Ecto neural progenitor cell (in vitro differentiated cells): Measurements from ENCODE around the gene PRUNE2.

ENCODE experiments used
- DNase-seq: peaks from one replicate; pipeline ENCODE4 v3.0.0-alpha.2; 2018; ENCODE audit warnings: low spot score

Gene PRUNE2

DNA sequence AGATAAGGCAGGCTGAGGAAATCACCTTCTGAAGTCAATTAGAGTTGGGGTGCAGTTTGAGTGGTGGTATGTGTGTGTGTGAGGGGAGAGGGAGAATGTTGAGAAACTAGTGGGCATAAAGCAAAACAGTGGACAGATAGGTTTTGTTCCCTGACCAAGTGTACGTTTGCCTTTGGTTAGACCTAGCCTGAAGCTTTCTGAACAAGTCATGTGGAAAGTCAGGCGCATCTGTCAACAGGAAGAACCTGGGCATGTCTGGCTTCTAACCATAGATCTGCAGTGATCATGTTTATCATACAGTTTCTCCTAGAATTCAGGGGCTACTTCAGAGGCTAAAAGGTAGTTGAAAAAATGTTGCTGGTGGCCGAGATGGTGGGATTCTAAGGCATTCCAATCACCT, 284.9 kb downstream of the PRUNE2 start:
- no peak for DNase-seq

DNA sequence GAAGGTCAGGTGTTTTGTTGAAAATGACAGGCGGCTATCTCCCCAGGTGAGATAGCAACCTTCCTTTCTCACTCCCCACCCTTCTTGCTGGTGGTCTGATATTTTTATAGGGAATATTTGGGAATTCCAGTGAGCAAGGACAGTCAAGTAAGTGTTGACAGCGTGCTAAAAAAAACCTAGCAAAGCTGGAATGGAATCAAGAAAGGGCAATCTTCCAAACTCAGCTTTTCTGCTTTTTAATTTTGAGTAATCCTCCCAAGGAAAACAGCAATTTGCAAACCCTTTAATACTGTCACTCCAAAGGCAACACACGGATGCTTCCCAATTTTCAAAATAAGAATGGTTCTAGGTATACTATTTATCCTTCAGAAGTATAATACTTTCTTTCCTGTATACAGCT, 285.3 kb downstream of the PRUNE2 start:
- DNase-seq, result no peak

DNA sequence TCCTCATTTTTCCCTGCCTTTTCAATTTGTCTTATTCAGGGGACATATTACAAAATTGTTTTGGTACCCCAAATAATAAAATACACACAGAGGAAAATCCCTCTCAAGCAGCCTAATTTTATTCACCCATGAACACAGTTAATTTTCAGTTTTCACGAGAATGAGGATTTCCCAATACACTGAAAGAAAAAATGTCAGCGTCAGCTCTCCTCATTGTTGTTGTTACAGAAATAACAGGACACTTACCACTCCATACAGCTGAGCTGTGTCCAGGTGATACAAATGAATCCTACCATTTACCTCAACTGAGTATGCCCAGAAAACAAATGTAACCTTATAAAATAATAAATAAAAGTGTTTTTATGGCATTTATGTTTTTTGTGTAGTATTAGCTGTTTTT, 286.3 kb downstream of the PRUNE2 start:
- DNase-seq, result no peak

DNA sequence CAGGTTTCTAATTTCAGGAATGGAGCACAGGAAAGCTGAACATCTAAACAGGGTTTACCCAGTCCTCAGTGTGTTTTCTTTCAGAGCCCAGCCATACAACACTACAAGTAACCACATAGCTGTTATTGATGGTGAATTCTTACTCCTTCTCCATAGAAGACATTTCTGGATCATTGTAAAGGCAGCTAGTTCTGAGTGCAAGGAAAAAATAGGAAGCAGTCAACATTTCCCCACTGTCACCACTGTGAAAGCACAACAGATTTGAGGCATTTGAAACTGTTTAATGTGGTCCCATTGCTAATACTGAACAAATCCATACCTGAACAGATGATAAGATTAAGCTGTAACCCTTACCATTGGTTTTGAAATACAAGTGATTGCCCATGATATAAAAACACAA, 286.7 kb downstream of the PRUNE2 start:
- no peak for DNase-seq

DNA sequence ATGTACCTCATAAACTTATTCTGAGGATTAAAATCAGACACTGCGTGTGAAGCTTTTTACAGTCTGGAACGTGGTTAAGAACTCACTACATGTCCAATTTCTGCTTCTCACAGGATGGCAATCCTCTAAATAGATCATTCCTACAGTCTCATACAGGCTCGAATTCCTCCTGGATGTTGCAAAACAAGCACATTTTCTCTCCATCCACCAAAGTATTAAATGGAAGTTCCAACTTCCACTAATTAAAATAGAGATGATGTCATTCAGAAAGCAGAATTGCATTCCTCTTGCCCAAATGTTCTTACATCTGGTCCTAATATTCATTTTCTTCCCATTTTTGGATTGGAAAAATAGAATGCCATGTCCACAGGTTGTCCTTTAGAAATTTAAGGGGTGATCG, 287.2 kb downstream of the PRUNE2 start:
- no peak for DNase-seq

DNA sequence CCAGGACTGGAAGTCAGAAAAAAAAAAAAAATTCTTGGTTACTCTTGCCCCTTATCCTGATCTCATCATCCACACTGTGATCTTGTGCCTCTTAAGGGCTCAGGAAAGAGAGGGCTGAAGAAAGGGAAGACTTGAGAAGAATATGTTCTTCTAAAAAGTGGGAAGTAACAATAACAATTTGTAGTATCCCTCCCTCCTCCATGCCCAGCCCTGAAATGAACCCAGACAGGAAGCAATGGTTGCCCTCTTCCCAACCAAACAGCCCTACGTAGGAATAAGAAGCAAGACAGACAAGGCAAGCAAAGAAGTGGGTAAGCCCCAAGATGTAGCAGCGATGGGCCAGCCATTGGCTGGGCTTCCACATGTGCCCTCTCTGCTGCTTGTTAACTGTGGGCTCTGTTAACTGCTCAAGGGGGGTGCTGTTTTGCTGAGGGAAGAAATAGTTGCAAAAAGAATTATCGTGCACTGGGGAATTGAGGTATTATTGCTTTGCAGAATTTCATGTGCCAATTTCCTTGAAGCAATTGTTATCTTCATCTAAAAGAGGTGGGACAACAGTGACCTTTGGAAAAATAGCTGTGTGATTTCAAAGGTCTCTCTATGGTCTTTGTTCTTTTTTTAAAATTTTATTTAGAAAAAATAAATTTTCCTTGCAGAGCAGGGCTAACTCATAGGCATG, 288.3 kb downstream of the PRUNE2 start:
- DNase-seq, result no peak

DNA sequence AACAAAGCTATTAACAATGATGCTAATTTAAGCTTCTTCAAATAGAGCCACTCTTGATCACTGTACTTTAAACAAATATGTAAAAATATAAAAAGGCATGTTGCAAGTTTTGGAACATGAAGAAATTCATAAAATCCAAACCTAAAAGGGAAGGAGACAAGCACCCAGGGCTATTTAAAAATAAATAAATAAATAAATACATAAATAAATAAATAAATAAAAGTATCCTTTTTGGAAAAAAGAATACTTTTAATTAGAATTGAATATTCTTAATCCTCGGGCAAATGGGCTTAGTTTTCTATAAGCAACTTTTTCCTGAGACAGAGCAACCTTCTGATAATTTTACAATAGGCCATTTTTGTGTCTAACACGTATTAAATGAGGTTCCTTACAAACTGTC, 289.1 kb downstream of the PRUNE2 start:
- DNase-seq, result no peak

DNA sequence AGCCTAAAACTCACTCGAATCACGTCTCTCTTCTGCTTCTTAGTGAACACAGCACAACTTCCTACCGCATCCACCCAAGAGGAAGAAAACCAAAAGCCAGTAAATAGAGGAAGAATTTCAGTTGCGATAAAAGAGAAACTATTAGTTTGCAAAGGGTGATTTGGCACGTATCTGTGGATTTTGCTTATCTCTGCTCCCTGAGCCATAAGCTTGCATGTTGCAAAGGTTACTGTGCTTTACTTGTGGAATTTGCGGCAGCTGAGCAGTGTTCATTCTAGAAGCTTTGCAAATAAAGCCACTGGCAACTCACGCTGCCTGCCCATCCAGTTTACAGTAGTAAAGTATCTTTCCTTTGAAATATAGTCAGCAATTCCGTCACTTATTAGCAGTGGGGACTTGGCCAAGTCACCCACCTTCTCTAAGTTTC, 290.7 kb downstream of the PRUNE2 start:
- DNase-seq, result no peak

DNA sequence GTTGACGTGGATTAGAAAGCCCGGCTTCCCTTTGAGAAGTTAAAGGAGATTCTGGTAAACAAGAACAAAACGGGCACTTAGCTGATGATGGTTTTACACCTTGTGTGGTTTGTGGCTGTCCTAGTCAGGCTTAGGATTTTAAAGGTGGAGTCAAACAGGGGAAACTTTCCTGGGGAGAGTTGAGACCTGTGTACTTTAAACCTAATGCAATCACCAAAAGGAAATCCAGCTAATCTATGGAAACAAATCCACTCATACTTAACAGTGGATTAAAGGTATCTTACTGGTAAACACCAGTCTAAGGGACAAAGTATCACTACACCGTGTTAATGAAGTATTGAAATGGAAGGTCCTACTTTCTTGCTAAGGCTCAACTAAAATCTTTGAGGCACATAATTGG, 291.9 kb downstream of the PRUNE2 start:
- no peak for DNase-seq

DNA sequence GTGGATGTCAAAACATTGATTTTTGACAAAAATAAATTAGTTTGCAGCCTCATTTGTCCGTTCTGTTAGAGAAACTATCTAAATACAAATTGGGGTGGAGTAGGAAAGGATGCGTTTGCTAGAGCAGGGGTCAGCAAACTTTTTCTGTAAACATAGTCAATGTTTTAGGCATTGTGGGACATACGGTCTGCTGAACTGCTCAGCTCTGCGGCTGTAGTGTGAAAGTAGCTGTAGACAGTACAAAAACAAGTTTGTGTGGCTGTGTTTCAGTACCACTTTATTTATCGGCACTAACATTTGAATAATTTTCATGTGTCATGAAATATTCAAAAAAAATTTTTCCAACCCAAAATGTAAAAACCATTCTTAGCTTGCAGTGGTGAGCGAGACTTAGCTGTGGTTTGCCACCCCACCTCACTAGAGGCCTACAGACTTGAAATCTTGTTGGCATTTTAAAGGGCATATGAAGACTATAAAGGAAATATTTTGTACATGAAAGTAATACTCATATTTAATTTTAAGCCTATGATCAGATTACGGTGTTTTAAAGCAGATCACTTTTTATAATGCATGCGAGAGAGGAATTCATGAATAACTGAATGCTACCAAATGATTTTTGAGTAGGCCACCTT, 292.6 kb downstream of the PRUNE2 start:
- DNase-seq, result no peak

DNA sequence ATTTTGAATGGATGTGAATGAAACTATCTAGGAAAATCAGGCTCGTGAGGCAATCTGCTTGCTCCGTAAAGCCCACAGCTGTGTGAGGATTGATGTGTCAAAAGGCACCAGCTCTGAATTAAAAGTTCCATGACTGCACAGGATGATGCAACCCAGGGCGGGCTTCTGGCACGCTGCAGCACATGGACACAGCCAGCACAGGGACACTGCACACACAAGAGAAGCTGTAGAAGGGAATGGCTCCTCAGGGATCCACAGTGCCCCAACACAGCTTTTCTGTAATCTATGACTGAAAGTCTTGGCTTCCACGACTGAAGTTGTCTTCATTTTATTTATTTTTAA, 295.9 kb downstream of the PRUNE2 start:
- no peak for DNase-seq

DNA sequence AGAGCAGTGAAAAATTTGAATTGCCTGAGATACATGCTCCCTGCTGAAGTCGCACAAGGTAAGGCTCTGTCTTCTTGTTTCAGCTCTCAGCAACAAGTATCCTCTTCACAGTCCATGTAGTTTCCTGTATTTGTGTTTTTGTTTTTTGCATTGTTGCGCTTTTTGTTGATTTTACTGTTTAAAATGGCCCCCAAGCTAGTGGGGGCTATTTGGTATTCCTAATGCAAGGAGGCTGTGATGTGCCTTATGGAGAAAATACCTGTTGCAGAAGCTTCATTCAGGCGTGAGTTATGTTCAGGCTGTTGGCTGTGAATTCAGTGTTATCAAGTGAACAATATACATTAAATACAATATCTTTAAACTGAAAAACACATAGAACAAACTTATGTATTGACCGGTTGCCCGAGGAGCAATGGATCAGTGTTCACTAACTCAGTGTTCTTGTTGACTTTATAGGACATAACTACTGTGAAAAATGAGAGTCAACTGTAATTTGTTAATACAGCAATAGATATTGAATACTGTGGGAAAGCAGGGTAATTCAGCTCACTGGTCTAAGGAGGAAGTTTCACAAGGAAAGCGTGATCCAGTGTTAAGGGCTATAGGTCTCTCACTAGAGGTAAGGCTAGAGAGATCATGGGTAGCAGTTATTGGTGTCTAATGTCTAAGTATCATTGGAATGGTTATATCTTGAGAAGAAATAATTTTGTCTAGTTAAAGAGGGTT, 296.5 kb downstream of the PRUNE2 start:
- no peak for DNase-seq

DNA sequence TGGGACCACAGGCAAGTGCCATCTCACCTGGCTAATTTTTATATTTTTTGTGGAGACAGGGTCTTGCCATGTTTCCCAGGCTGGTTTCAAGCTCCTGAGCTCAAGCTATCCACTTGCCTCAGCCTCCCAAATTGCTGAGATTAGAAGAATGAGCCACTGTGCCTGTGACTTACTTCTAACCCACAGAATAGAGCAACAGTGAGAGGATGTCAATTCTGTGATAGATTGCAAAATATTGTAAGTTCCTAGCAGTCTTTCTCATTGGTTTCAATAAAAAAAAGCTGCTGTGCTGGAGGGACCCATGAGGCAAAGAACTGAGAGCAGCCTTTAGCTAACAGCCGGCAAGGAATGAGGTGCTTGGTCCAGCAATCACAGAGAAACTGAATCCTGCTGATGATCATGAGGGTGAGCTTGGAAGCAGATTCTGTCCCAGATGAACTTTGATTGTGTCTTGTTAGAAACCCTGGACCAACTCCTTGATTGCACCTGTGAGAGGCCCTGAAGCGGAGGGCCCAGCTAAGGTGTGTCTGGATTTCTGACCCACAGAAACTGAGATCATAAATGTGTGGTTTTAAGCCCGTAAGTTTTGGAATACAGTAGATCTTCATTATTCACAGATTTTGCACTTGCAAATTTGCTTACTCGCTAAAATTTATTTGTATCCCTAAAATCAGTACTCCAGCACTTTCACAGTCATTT, 297.2 kb downstream of the PRUNE2 start:
- no peak for DNase-seq

DNA sequence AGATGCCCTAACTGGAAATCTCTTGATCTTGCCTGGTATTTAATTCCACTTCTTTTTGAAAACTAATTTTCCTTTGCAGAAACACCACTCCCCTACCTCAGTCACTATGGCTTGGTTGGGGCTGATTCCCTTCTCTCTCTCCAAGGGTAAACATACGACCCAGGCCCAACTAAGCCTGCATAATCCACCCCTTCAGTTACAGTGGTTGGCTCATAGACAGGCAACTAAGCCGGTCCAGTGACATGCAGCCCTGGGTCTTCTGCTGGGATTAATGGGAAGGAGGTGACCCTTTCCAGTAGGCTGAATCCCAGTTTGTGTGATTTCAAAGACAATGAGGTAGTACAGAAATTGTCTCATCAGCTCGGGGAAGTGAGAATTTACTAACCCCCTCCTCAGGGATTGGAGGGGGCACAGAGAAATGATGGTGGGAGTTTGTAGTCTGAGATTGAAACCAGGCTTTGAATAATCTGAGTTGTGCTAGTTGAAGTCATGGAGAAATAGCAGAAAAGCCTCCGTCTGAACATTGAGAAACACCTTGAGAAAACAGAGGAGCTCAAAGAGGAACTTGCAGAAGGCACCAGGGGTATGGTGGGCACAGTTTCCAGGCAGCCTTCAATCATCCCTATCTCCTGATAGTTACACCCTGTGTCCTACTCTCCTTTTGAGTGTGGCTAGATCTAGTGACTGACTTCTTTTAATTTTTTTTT, 298.0 kb downstream of the PRUNE2 start:
- DNase-seq, result no peak

DNA sequence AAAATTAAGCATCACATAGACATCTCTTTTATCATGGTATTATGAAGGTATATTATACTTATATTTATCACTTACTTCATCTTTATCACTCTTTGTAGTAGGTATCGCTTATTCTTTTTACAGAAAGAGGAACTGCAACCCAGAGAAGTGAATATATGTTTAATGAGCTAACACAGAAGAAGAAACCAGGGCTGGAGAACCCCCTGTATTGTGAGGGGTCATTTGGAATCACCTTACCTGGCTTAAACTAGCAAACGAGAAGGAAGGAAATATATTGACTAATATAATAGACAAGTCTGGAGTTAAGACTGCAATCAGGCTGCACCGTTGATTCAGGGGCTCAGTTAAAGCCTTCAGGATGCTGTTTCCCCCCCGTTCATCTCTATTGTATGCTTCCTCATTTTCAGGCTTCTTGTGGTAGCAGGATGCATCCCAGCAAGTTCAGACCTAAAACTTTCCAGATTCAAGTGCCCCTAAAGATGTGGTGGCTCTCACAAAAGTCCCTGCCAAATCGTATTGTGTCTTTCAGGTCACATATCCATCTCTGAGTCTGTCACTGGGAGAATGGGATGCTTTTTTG, 300.5 kb downstream of the PRUNE2 start:
- DNase-seq, result no peak

DNA sequence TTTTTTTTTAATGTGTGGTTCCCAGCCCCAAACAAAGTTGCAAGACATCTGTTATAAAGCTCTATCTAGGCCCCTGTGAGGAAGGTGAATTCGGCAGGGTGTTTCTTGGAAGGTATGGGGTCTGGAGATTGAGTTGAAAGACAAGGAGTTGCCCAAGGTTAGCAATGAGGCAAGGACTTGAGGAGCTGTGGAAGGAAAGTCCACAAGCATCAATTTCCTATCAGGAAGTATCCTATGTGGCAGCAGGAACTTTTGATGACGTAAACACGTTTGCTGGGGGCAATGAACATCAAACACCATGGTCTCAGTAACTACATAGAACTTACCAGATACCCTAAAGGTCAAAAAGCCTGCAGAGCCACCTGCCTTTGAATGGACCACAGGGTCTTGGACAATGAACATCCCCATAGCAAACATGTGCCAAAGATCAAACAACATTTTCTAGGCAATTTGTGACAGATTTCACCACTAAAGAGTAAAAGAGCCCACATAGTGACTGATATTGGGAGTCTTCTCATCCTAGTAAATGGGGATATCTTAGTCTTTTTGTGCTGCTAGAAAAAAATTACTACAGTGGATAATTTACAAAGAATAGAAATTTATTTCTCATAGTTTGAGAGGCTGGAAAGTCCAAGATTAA, 301.9 kb downstream of the PRUNE2 start:
- no peak for DNase-seq

DNA sequence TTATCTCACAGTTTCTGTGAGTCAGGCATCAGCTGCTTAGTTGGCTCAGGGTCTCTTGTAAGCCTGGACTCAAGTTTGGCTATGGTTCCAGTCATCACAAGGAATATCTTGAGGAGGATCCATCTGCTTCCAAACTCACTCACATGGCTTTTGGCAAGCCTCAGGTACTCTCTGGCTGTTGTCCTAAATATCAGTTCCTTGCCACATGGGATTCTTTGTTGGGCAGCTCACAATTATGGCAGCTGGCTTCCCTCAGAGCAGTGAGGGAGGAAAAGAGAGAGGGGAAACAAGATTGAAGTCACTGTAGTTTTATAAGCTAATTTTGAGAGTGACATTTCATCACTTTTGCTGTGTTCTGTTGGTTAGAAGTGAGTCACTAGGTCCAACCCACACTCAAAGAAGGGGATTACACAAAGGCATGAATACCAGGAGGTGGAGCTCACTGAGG, 302.4 kb downstream of the PRUNE2 start:
- no peak for DNase-seq

DNA sequence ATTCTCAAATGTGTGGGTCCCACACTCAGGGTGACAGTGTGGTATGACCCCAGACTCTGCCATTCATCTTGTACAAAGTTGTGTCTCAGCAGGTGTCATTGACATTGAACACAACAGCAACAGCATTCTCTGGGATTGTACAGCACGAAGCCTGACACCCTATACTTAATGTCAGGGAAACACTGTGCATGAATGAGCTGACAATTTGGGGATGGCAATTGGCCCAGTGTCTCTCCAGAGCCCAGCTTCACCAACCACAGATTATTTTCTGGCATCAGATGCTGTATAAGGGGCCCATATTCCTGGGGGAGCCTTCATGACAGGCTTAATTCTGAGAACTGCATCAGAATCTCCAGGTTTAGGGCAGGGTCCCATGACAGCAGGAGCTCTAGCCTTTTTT, 303.7 kb downstream of the PRUNE2 start:
- DNase-seq, result no peak

DNA sequence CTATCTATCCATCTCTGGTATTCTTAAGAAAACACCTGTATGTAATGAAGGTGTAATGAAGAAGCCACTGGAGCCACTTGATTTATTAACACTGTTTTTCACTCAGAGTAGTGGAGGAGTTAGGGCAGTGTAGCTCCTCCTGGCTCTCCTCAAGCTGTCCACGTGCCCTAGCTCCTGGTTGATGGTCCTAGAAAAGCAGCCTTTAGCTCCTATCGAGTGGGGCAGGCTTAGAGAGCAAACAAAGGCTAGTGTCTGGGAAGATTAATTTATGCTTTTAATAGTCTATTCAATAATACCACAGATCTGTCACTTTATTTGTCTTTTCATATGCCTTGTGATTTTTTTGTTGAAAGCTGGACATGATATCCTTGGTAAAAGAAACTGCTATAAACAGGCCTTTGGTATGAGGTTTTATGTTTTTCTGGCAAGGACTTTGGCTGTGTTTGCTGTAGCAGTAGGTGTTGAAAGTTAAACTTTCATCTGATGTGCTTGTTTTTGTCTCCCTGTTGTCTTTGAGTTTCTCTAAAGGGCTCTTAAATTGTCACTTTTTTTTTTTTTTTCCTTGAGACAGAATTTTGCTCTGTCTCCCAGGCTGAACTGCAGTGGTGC, 305.8 kb downstream of the PRUNE2 start:
- no peak for DNase-seq

DNA sequence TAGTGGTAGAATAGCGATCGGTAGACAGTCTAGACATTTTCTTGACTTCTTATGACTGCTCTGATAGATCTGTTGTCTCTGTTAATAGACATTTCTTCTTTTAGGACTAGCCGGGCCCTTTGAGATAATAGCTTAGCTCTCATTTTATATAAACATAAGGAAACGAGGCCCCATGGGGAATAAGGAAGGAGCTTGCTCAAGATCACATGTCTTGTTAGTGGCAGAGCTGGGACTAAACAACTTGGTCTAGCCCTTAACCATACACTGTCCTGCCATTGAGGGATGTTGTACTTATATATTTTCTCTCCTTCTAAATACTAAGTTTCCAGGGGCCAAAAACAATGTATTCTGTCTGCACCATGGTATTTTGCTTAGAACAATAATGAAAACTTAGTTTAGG, 306.9 kb downstream of the PRUNE2 start:
- no peak for DNase-seq

DNA sequence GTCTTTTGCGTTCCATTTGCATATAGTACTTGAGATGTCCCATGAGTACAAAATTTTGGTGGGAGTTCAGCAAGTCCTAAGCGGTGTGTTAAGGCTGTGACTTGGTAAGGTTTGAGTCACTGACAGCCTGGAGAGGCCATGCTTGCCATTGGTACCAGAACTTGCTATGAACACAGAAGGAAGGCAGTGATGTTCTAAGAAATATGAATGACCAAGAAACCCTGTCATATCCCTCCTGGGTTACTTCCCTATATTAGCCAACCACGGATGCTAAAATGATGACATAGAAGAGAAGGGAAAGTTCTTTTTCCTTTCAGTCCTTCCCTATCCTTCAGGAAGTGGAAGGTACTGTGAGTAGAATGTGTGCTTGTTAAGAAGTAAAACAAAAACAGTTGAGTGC, 310.3 kb downstream of the PRUNE2 start:
- no peak for DNase-seq
